SKM-1 treated with dmso at 0.1 percent for 144 hours (cell line): ENCODE results near the gene TNRC6C.
"Not testable (repeated sequence)": the region's sequence is repeated elsewhere in the genome, so short reads cannot be mapped to it uniquely, and the experiment has no call there.

Experiments used
- DNase-seq: peaks from one replicate; lab custom pipeline; 2025; ENCODE audit not compliant: unreplicated experiment; lab: John Stamatoyannopoulos, UW

Gene TNRC6C

DNA sequence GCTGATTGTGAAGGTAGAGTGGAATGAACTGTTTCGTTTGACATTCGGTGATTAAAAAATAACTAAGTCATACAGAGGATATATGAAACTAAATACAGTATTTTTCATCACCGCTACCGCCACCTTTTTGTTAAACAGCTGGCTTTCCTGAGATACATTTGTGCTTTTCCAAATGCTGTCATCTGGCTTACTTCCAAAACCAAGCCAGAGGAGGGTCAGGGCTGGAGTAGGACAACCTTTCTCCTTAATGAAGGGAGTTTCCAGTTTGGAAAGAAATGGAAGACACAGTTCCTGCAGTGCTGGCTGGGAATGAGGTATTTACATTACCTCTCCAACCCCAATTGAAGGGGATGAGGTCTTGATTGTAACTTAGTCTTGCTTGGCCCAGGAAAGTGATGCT lies 3.2 kb downstream of the TNRC6C start:
- no peak for DNase-seq

- DNase-seq: no peak
Measured at GRCh38 chr17:77962348-77962747, 3.8 kb downstream of the TNRC6C start.

DNA sequence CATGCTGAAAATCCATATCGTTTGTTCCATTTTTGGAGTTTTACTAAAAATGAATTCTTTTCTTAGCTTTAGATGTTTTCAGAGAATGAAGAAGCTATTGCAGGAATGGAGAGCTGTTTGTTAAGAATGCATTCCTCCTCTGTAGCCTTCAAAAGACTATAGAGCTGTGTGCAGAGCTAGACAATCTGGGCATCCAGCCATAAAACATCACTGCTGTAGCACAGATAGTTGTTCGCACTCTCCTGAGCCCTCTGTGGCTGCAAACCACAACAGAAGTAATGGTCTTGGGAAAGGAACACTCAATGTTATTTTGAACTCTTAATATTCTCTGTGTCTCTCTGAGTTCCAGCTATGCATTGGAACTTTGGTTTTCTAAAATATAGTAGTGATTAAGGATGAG lies 4.9 kb downstream of the TNRC6C start:
- DNase-seq: peak; percentile 54

DNA sequence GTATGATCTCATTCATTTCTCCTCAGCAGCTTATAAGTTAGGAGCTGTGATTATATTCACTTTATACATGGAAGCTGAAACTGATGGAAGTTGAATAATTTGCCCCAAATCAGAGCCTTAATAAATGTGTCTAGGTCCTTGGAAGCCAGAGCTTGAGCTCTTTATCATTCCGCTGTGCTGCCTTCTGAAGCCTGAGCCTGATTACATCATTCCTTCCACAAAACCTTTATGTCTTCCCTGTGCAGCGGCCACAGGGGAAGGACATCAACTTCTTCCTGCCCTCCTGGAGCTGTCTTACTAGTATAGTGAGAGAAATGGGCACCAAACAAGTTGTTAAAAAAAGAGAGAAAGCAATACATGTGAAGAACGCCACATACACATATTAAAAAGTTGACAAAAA lies 6.8 kb downstream of the TNRC6C start:
- DNase-seq: no peak

GRCh38 chr17:77966476-77966875 lies 8.0 kb downstream of the TNRC6C start:
- no peak for DNase-seq

DNA sequence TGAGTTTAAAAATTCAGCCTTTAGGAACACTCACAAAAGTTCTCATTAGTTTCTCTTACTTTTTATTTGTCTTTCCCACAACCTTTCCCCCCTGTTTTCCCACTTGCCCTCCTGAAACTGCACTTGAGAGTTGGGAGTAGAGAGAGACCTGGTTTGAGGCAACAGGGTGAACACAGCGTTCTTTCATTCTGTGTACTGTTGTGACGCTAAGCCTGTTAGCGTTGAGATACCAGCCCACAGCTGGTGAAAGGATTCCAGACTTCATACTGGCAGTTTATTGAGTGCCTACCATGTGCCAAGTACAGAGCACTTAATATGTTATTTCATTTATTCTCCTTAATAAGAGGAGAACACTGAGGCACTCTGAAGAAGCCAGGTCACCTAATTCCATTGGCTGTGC lies 10.3 kb downstream of the TNRC6C start:
- DNase-seq: no peak

GRCh38 chr17:77972271-77972670 lies 13.8 kb downstream of the TNRC6C start:
- DNase-seq: not testable (repeated sequence)

GRCh38 chr17:77973953-77974352 lies 15.4 kb downstream of the TNRC6C start:
- no peak for DNase-seq

DNA sequence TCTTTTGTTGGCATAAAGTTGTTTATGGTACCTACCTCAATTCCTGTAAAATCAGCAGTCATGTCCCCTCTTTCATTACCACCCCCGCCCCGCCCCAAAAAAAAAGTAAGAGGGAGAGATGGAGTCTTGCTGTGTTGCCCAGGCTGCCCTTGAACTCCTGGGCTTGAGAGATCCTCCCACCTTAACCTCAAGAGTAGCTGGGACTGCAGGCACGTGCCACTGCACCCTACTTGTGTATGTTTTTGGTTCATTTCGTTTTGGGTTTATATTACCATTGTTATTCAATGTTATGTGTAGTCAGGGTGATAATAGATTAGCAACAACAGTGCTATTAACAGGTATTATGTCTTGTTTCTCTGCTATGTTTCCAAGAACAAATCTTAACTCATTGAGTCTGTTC lies 15.9 kb downstream of the TNRC6C start:
- DNase-seq: no peak

- DNase-seq: not testable (repeated sequence)
Measured at GRCh38 chr17:77982430-77982829, 23.9 kb downstream of the TNRC6C start.

DNA sequence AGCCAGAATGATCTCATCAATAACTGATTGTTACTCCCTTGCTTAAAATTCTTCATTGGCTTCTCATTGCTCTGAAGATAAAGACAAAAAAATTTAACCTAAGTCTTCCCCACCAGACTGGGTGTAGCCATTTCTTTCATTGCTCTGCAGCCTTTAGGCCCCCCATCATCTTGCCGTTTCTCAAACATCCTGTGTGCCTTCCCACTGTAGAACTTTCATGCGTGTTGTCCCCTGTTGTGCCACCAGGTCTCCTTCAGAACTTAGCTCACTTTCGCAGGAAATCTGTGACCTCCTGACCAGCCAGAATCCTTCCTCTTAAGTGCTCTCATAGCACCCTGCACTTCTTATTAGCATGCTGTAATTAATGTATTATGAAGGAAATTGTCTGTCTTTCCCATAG lies 31.8 kb downstream of the TNRC6C start:
- no peak for DNase-seq

DNA sequence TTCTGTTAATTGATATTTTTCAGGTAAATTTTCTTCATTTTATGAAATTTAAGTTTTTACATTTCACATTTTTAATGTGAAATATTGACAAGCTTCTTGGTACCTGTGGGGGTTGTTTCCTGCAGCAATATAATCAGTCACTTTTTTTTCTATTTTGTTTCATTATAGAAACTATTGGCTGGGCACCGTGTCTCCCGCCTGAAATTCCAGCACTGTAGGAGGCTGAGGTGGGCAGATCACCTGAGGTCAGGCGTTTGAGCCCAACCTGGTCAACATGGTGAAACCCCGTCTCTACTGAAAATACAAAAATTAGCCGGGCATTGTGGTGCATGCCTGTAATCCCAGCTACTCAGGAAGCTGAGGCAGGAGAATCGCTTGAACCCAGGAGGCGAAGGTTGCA lies 35.2 kb downstream of the TNRC6C start:
- not testable (repeated sequence) for DNase-seq

DNA sequence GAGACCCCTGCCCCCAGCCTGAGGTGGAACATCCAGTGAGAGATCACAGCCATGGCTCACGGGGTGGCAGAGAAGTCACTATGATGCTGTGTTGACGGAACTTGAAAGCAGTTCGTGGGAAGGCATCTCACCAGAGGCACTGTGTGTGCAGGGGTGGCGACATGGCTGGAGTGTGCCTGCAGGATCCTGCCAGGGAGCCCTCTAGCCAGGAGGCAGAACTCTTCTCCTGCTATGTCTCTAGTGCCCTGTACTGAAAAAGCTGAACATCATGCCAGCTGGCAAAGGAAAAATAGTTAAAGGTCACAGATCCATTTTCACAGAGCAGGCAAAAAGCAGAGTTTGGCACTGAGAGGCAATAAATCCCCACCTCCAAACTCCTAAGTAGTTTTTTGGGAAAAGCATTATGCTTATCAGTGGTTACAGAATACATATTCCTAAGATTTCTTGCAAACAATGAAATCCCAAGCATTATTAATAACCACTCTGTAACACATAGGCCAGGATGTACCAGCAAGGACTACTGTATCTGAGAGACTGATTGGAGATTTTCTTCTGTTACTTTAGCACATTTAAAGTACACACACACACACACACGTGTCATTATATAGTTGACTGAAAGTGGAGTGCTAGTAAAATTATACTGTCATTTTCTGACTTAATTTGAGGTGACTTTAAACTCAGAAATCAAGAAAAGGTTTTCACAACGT lies 36.8 kb downstream of the TNRC6C start:
- DNase-seq: no peak

- no peak for DNase-seq
Measured at GRCh38 chr17:77996256-77996655, 37.8 kb downstream of the TNRC6C start.

DNA sequence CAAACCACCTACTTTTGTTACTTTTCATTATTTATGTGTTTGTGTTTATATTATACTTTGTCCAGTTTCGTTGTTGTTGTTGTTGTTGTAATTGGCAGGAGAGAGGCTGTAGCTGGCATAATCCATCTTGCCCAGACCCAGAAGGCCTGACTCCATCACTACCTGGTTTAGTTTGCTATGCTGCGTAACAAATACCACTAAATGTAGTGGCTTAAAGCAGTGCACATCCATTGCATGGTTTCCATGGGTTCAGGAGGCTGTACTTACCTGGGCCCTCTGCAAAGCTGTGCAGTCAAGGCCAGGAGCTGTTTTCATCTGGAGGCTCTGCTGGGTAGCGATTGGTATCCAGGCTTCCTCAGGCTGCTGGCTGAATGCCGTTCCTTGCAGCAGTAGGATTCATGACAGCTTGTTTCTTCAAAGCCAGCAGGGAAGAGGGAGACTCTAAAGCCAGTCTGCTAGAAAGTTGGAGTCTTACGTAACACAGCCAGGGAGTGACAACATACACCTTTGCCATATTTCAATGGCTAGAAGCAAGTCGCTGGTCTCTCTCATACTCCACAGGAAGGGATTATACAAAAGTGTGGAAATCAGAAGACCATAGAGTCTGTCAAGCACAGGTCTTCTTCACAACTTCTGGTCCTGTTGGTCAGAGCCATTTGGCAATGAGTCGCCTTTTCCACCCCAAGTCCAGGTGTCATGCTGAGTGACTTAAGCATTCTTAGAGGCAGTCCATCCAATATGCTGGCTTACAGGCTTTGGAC lies 41.1 kb downstream of the TNRC6C start:
- peak; percentile 64 for DNase-seq

GRCh38 chr17:78000341-78000740 lies 41.8 kb downstream of the TNRC6C start:
- no peak for DNase-seq

DNA sequence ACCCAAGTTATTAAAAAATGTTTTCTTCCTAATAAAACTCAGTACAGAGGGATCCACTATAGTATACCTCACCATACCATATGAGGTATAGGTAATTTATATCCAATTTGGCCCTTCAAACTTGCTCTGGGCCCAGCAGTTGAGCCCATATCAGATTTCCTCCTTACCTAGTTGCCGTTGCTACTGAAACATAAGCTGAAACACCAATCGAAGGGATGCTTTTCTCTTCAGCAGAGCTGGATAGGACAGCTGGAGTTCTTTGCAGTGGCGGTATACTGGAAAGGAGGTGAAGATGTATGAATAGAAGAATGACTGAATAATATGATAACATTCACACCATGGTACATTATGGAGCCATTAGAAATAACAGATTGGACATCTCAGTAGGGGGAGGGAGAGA lies 42.7 kb downstream of the TNRC6C start:
- no peak for DNase-seq

DNA sequence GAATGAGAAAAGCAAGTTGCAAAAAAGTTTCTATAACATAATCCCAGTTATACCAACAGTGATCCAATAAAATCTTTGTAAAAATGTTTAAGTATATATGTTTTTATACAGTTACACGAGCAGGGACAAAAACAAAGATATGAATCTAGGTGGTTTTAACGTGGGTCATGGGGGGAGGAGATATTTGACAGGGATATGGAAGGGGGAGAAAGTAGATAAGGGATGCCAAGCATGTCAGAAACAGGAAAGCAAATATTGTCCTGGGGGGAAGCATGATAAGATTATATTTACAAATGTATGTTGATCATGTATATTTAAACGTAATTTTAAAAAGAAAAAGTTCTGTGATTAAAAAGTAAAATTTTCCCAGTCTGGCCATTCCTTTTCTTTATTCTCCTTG lies 43.1 kb downstream of the TNRC6C start:
- DNase-seq: no peak

GRCh38 chr17:78002166-78002565 lies 43.7 kb downstream of the TNRC6C start:
- no peak for DNase-seq

- DNase-seq: no peak
Measured at GRCh38 chr17:78005452-78006171, 47.1 kb downstream of the TNRC6C start.

GRCh38 chr17:78006338-78006737 lies 47.8 kb downstream of the TNRC6C start:
- DNase-seq: no peak

DNA sequence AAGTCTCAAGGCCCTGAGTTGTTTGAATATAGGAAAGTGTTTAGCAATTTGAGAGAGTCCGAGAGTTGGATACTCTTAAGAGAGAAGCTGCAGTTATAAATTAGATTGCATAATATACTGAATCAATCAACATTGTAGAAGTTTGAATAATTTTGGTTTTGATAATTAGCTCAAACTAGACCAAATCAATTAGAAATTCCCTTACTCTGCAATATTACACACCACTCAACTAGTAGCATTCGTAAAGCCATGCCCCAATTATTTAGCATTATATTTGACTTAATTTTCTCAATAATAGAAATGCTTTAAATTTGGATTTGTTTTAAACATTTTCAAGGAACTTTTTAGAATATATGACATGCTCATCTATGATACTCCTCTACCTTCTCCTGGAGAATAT lies 49.1 kb downstream of the TNRC6C start:
- no peak for DNase-seq
